HL-60 (cell line): ENCODE measurements around the gene HOXD8.

Experiments
- CTCF ChIP-seq: IDR thresholded peaks from one replicate; pipeline ENCODE4 v1.5.1; 2011; ENCODE audit warnings: low read length, control low read depth, inconsistent platforms; ENCODE audit not compliant: insufficient read depth
- GABPA ChIP-seq: IDR thresholded peaks from 2 replicates; pipeline ENCODE4 v1.6.1; 2012; ENCODE audit warnings: low read depth
- SPI1 ChIP-seq: IDR thresholded peaks from 2 replicates; pipeline ENCODE4 v1.6.1; 2012; ENCODE audit warnings: low read depth, mild to moderate bottlenecking, borderline replicate concordance
- TF ChIP-seq, protein P1 (sequence below): IDR thresholded peaks from 2 replicates; pipeline ENCODE4 v1.6.1; 2012; ENCODE audit warnings: low read depth; ENCODE audit not compliant: insufficient replicate concordance

GRCh38 chr2:176147800-176148496 is 18.4 kb downstream of the HOXD8 start:
- no peak for TF ChIP-seq CTCF
- TF ChIP-seq, protein P1, sequence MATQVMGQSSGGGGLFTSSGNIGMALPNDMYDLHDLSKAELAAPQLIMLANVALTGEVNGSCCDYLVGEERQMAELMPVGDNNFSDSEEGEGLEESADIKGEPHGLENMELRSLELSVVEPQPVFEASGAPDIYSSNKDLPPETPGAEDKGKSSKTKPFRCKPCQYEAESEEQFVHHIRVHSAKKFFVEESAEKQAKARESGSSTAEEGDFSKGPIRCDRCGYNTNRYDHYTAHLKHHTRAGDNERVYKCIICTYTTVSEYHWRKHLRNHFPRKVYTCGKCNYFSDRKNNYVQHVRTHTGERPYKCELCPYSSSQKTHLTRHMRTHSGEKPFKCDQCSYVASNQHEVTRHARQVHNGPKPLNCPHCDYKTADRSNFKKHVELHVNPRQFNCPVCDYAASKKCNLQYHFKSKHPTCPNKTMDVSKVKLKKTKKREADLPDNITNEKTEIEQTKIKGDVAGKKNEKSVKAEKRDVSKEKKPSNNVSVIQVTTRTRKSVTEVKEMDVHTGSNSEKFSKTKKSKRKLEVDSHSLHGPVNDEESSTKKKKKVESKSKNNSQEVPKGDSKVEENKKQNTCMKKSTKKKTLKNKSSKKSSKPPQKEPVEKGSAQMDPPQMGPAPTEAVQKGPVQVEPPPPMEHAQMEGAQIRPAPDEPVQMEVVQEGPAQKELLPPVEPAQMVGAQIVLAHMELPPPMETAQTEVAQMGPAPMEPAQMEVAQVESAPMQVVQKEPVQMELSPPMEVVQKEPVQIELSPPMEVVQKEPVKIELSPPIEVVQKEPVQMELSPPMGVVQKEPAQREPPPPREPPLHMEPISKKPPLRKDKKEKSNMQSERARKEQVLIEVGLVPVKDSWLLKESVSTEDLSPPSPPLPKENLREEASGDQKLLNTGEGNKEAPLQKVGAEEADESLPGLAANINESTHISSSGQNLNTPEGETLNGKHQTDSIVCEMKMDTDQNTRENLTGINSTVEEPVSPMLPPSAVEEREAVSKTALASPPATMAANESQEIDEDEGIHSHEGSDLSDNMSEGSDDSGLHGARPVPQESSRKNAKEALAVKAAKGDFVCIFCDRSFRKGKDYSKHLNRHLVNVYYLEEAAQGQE, result no peak
- no peak for TF ChIP-seq GABPA
- no peak for TF ChIP-seq SPI1
